22Rv1 (cell line): ENCODE measurements around the gene TSPAN9.

Source experiments
- ZFX ChIP-seq: fragments of 450-650 bp; IDR thresholded peaks from 2 replicates; pipeline ENCODE4 v1.6.1; 2017; ENCODE audit warnings: antibody characterized with exemption, borderline replicate concordance
- TF ChIP-seq, protein P1 (sequence below): fragments of 450-650 bp; IDR thresholded peaks from 2 replicates; pipeline ENCODE4 v1.5.1; 2017; ENCODE audit warnings: mild to moderate bottlenecking

- TF ChIP-seq, protein P1, sequence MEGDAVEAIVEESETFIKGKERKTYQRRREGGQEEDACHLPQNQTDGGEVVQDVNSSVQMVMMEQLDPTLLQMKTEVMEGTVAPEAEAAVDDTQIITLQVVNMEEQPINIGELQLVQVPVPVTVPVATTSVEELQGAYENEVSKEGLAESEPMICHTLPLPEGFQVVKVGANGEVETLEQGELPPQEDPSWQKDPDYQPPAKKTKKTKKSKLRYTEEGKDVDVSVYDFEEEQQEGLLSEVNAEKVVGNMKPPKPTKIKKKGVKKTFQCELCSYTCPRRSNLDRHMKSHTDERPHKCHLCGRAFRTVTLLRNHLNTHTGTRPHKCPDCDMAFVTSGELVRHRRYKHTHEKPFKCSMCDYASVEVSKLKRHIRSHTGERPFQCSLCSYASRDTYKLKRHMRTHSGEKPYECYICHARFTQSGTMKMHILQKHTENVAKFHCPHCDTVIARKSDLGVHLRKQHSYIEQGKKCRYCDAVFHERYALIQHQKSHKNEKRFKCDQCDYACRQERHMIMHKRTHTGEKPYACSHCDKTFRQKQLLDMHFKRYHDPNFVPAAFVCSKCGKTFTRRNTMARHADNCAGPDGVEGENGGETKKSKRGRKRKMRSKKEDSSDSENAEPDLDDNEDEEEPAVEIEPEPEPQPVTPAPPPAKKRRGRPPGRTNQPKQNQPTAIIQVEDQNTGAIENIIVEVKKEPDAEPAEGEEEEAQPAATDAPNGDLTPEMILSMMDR = no peak
- TF ChIP-seq ZFX = no peak
Measured at GRCh38 chr12:3204730-3205531, 127.8 kb downstream of the TSPAN9 start.
